Fibroblast of the aortic adventitia (primary cell): ENCODE results near the gene FBXO46. TPM values are rescaled to one million over a fixed set of nuclear protein-coding genes. Genes with fewer than 3 reads are reported as not detected.

Experiments
- DNase-seq: peaks from one replicate; pipeline ENCODE4 v3.0.0-alpha.2; 2010; ENCODE audit warnings: low read depth
- H3K4me3 ChIP-seq: 2 replicates; pipeline ENCODE4 v1.5.1; 2011; ENCODE audit warnings: low read depth, mild to moderate bottlenecking, control low read depth, low read length, moderate library complexity
- total RNA-seq: library from RNA; depleted of rRNA; stranded (reverse); fragments of >200 nt; gene quantifications from 2 replicates; pipeline ENCODE4 v1.2.3, GENCODE V29; 2012; ENCODE audit warnings: low replicate concordance
- TF ChIP-seq, protein P1 (sequence below): IDR thresholded peaks from 2 replicates; pipeline ENCODE4 v1.5.1; 2011; ENCODE audit warnings: mild to moderate bottlenecking, low read length, control low read depth, inconsistent platforms; ENCODE audit not compliant: insufficient read depth

Gene FBXO46
- total RNA-seq, 1 donor, result 6.6 TPM

DNA sequence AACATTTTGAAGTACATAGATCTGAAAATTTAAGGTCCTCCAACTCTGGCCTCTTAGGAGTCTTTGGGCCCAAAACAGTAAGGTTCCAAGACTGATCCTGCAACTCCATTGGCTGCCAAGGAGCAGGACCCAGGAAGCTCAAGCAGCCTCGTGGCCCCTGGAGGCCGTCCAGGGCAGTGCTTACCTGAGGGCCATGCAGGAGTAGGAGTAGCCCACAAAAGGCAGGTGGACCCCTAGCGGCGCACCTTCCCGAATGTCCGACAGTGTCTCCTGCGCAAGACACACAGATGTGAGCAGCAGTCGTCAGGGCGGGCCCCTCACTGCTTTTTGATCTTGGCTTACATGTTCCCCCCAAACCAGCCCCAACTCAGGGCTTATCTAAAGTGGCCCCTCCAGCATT lies 44.1 kb upstream of the FBXO46 start:
- TF ChIP-seq, protein P1, sequence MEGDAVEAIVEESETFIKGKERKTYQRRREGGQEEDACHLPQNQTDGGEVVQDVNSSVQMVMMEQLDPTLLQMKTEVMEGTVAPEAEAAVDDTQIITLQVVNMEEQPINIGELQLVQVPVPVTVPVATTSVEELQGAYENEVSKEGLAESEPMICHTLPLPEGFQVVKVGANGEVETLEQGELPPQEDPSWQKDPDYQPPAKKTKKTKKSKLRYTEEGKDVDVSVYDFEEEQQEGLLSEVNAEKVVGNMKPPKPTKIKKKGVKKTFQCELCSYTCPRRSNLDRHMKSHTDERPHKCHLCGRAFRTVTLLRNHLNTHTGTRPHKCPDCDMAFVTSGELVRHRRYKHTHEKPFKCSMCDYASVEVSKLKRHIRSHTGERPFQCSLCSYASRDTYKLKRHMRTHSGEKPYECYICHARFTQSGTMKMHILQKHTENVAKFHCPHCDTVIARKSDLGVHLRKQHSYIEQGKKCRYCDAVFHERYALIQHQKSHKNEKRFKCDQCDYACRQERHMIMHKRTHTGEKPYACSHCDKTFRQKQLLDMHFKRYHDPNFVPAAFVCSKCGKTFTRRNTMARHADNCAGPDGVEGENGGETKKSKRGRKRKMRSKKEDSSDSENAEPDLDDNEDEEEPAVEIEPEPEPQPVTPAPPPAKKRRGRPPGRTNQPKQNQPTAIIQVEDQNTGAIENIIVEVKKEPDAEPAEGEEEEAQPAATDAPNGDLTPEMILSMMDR, result no peak
- no peak overlapping the region for H3K4me3 ChIP-seq
- DNase-seq, result no peak

DNA sequence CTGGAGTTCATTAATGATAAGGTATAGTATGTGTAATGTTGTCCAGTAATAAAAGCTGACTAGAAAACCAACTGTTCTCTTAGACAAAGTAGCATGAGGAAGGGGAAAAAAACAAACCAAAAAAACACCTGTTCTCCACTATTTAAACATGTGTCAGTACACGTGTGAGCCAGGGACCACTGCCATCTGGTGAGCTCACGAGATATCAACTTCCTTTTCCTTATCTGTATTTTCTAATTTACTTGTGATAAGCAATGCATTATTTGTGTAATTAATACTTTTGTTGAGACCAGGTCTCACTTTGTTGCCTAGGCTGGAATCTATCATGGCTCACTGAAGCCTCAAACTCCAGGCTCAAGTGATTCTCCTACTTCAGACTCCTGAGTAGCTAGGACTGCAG lies 42.7 kb upstream of the FBXO46 start:
- TF ChIP-seq, protein P1, result no peak
- H3K4me3 ChIP-seq, result no peak overlapping the region
- DNase-seq, result no peak

DNA sequence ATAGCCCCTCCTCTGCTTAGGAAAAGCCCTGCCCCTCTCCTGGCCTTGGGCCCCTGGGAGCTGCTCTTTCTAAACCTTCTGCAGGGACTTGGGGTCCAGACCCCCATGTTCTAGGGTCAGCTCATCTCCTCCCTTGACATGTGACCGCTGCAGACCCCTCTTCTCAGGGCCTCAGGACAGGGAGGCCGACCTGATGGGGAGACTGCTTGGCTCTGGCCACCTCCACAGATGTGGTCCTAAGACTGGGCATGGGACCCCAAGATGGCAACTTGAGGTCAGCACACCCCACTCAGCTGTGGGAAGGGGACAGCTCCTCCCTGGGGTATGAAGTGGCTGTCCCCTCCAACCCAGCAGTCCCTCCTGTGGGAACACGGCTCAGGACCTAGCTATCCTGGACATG lies 42.2 kb upstream of the FBXO46 start:
- no peak for DNase-seq

DNA sequence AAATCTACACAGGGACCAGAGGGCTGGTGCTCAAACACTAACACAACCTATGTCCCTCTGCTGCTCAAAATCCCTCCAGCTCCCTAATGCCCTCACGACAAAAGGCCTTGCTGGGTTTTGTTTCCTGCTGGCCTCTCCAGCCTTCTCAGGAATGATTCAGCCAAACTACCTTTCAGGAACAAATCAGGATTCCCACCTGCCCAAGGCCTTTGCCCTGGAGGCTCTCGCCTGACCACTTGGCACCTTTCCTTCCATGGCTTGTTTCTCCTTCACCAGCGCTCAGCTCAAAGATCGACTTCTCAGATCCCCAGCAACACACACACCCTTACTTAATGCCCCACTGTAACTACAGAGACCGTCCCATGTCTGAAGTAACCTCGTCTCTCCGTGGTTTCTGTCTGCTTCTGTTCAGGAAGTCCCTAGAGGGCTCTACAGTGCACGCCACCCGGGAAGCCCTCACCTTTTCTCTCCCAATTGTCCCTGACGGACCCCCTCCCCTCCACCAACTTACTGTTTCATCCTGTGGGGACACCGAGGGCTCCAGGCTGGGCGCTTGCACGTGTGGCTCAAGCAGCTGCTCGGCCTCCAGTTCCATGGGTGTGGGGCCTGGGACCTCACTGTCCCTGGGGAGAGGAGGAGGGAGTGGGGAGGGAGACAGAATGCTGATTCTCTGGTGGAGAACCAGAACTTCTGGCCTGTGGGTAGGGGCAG lies 41.6 kb upstream of the FBXO46 start:
- TF ChIP-seq, protein P1, result no peak
- no peak for DNase-seq
- no peak overlapping the region for H3K4me3 ChIP-seq

More for the DNA sequence above, 42.2 kb upstream of the FBXO46 start:
- no peak overlapping the region for H3K4me3 ChIP-seq
- TF ChIP-seq, protein P1, result no peak

DNA sequence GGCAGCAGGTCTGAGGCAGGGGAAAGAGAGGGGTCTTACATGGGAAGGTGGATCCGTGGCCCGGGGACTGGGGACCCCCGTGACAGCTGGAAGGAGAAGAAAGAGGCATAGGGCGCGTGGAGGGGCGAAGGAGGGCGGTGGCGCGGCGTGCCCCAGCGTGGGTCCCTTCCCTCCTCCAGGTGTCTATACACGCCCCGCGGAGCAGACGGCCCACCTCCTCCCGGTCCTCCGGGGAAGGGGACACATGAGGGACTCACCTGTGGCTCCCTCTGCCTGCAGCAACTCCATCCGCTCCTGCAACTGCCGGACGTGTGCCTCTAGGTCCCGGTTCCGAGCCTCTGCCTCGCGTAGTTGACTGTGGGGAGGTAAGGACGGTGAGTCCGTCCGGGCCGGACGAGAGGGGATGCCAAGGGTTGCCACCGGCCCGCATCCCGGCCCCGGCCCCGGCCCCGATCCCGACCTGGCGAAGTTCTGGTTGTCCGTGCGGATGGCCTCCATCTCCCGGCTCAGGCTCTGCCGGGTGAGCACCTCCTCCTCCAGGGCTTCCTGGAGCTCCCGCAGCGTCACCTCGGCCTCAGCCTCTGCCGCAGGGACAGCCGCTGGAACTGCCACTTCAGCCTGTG lies 40.7 kb upstream of the FBXO46 start:
- H3K4me3 ChIP-seq, result no peak overlapping the region
- TF ChIP-seq, protein P1, result no peak
- no peak for DNase-seq

DNA sequence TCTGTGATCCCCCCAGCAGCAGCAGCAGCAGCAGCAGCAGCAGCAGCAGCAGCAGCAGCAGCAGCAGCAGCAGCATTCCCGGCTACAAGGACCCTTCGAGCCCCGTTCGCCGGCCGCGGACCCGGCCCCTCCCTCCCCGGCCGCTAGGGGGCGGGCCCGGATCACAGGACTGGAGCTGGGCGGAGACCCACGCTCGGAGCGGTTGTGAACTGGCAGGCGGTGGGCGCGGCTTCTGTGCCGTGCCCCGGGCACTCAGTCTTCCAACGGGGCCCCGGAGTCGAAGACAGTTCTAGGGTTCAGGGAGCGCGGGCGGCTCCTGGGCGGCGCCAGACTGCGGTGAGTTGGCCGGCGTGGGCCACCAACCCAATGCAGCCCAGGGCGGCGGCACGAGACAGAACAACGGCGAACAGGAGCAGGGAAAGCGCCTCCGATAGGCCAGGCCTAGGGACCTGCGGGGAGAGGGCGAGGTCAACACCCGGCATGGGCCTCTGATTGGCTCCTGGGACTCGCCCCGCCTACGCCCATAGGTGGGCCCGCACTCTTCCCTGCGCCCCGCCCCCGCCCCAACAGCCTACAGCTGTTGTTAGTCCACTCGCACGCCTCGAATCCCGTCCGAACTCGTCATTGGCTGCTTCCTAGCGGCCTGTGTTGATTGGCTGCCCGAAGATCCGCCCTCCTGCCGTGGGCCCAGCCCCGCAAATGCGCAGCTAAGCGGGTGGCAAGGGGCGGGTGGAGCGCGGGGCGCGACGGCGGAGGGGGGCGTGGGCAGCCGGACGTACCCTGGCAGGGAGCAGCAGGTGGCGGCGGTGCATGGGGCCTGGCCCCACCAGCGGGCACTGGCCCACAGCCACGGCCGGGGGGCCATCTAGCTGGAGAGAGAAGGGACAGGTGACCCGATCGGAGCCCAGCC lies 39.8 kb upstream of the FBXO46 start:
- TF ChIP-seq, protein P1, result peak; percentile 78
- DNase-seq, result peak; percentile 97
- H3K4me3 ChIP-seq, result peak overlapping the region; percentile 63
